Retinal pigment epithelial cell (primary cell): ENCODE data around the gene LYZL2.
A peak's percentile ranks its signal among the peaks of the same experiment; 100 is the strongest.

Experiments
- DNase-seq: peaks from one replicate; pipeline ENCODE4 v3.0.0-alpha.2; 2010; ENCODE audit warnings: low read depth
- H3K4me3 ChIP-seq: 2 replicates; pipeline ENCODE4 v1.5.1; 2011; ENCODE audit warnings: mild to moderate bottlenecking, low read length, control low read depth, moderate library complexity
- CTCF ChIP-seq: conservative IDR thresholded peaks from 2 replicates; pipeline ENCODE4 v1.5.1; 2011; ENCODE audit warnings: low read depth, low read length, control low read depth, inconsistent platforms

LYZL2 gene

GRCh38 chr10:30589441-30589840 lies 40.1 kb downstream of the LYZL2 start:
- TF ChIP-seq CTCF = no peak
- no peak for DNase-seq
- H3K4me3 ChIP-seq = no peak overlapping the region

GRCh38 chr10:30587522-30588031 lies 42.0 kb downstream of the LYZL2 start:
- DNase-seq = no peak
- H3K4me3 ChIP-seq = no peak overlapping the region
- TF ChIP-seq CTCF = no peak

GRCh38 chr10:30586828-30587227 lies 42.7 kb downstream of the LYZL2 start:
- no peak overlapping the region for H3K4me3 ChIP-seq
- no peak for DNase-seq
- TF ChIP-seq CTCF = no peak

- H3K4me3 ChIP-seq = peak overlapping the region; percentile 36
- DNase-seq = no peak
- no peak for TF ChIP-seq CTCF
Measured at GRCh38 chr10:30583778-30584415, 45.7 kb downstream of the LYZL2 start.

GRCh38 chr10:30581779-30582380 lies 47.7 kb downstream of the LYZL2 start:
- DNase-seq = no peak
- no peak overlapping the region for H3K4me3 ChIP-seq
- peak; percentile 86 for TF ChIP-seq CTCF

GRCh38 chr10:30580676-30581075 lies 48.9 kb downstream of the LYZL2 start:
- H3K4me3 ChIP-seq = no peak overlapping the region
- TF ChIP-seq CTCF = no peak
- DNase-seq = no peak

GRCh38 chr10:30580241-30580640 lies 49.3 kb downstream of the LYZL2 start:
- no peak overlapping the region for H3K4me3 ChIP-seq
- TF ChIP-seq CTCF = no peak
- DNase-seq = no peak
